ENCODE results near the gene IL23A. TPM values are rescaled to one million over a fixed set of nuclear protein-coding genes. Genes with fewer than 3 reads are reported as not detected.

IL23A gene
- total and polyA plus RNA-seq, 2 donors from 2014 or later: 0.88 TPM; not detected in 1

- Histone ChIP-seq H3K27ac (ENCODE audit: low read depth in 2 of 2, low read length in 2 of 2) (no peak within 1 kb of the TSS), H3K4me3 (ENCODE audit: low read length in 3 of 3) (no peak within 1 kb of the TSS), H3K9me3 (ENCODE audit: control insufficient read depth in 2 of 3, insufficient read depth in 1 of 3, low read length in 3 of 3) (no peaks in the 10 kb centered on the region), H3K9ac (ENCODE audit: low read length in 3 of 3) (no peak within 1 kb of the TSS), H3K27me3 (ENCODE audit: control insufficient read depth, insufficient read depth, low read length) (no peaks in the 10 kb centered on the region), H3K36me3 (ENCODE audit: control insufficient read depth in 2 of 3, insufficient read depth in 3 of 3, low read length in 3 of 3) (no peaks in the 10 kb centered on the region), H3K4me1 (ENCODE audit: control insufficient read depth in 2 of 3, insufficient read depth in 2 of 3, low read depth in 1 of 3, low read length in 3 of 3) (peaks cover 0 to 4% (median 3%) of the 10 kb centered on the region in 3 donors)
- intact Hi-C loops (cut with DNase I): no loop called here
- DNase-seq (no peak), FAIRE-seq (no peak)
- TF ChIP-seq CTCF (IDR thresholded peaks at IDR 0.05; ENCODE audit: borderline replicate concordance, extremely low read depth, insufficient read depth): no peak
These were observed 23.7 kb downstream of the IL23A start, which contains the start of gene APOF for GRCh38 chr12:56362130-56363059. Gene APOF, minus strand, starts transcription at chr12:56362857. Its CDS starts 112 bp downstream, at chr12:56362745.

- DNase-seq (no peak), FAIRE-seq (no peak)
- no peaks in the 10 kb centered on the region for H3K4me1 ChIP-seq (ENCODE audit: control insufficient read depth in 2 of 3, insufficient read depth in 2 of 3, low read depth in 1 of 3, low read length in 3 of 3)
- no peak overlapping the region for H3K27ac ChIP-seq (ENCODE audit: low read depth in 2 of 2, low read length in 2 of 2)
- intact Hi-C loops (cut with DNase I): no loop called here
- TF ChIP-seq CTCF (IDR thresholded peaks at IDR 0.05; ENCODE audit: borderline replicate concordance, extremely low read depth, insufficient read depth): no peak
- no peaks in the 10 kb centered on the region for H3K27me3 ChIP-seq (ENCODE audit: control insufficient read depth, insufficient read depth, low read length)
- H3K9ac ChIP-seq (ENCODE audit: low read length in 3 of 3): no peak overlapping the region
- H3K4me3 ChIP-seq (ENCODE audit: low read length in 3 of 3): no peak overlapping the region
- H3K9me3 ChIP-seq (ENCODE audit: control insufficient read depth in 2 of 3, insufficient read depth in 1 of 3, low read length in 3 of 3): no peaks in the 10 kb centered on the region
- no peaks in the 10 kb centered on the region for H3K36me3 ChIP-seq (ENCODE audit: control insufficient read depth in 2 of 3, insufficient read depth in 3 of 3, low read length in 3 of 3)
These were observed 28.3 kb downstream of the IL23A start for GRCh38 chr12:56366948-56367347.

- Histone ChIP-seq H3K27me3 (ENCODE audit: control insufficient read depth, insufficient read depth, low read length) (no peaks in the 10 kb centered on the region), H3K4me3 (ENCODE audit: low read length in 3 of 3) (no peak overlapping the region), H3K4me1 (ENCODE audit: control insufficient read depth in 2 of 3, insufficient read depth in 2 of 3, low read depth in 1 of 3, low read length in 3 of 3) (no peaks in the 10 kb centered on the region), H3K27ac (ENCODE audit: low read depth in 2 of 2, low read length in 2 of 2) (no peak overlapping the region), H3K9me3 (ENCODE audit: control insufficient read depth in 2 of 3, insufficient read depth in 1 of 3, low read length in 3 of 3) (no peaks in the 10 kb centered on the region), H3K9ac (ENCODE audit: low read length in 3 of 3) (no peak overlapping the region), H3K36me3 (ENCODE audit: control insufficient read depth in 2 of 3, insufficient read depth in 3 of 3, low read length in 3 of 3) (no peaks in the 10 kb centered on the region)
- intact Hi-C loops (cut with DNase I): no loop called here
- no peak for DNase-seq
- no peak for TF ChIP-seq CTCF (IDR thresholded peaks at IDR 0.05; ENCODE audit: borderline replicate concordance, extremely low read depth, insufficient read depth)
- no peak for FAIRE-seq
These were observed 34.8 kb downstream of the IL23A start for GRCh38 chr12:56373515-56373914.

All from kidney (tissue), 14 donors.